ENCODE data around the gene TMEM196. TPM values are rescaled to one million over a fixed set of nuclear protein-coding genes. Genes with fewer than 3 reads are reported as not detected.

Gene TMEM196
- total and polyA plus RNA-seq, 2 of the 4 experiments (the other 2 are of a cell fraction) = not detected

DNA sequence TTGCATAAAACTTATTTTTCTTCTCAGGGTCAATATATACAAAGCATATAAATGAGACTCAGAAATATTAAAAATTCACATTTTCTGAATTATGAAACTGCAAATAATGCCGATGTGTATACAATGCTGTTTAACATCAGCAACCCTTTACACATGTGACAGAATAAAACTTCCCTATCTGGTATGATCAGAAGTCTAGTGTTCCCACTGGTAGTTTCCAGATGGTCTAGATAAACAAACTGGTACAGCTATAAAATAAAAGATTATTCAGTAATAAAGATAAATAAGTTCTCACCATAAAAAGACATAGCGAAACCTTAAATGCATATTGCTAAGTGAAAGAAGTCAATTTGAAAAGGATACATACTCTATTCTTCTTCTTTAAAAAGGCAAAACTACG, 72.5 kb downstream of the TMEM196 start:
- ChIA-PET POLR2A (ENCODE audit: unreplicated experiment) (no interaction called here), CTCF (interaction anchor here (1.7 to 4.2 kb wide), 2 partner anchors 8 to 13 kb away, joined by 7 to 13 read pairs; partner anchors contain the start of gene POLR1F)
- WGBS, 2 experiments (ENCODE audit: extremely low coverage in 2 of 2, insufficient read length in 1 of 2) = no CpG with 5 or more reads among the region's 3 CpGs
- H2BK20ac ChIP-seq (ENCODE audit: low read depth, low read length) = no peak overlapping the region
- DNase-seq (no peak), ATAC-seq (ENCODE audit: low read depth) (no peak)
- no peaks in the 10 kb centered on the region for H3K9me3 ChIP-seq (ENCODE audit: control insufficient read depth, insufficient read depth, low read length)
- no peak overlapping the region for H3K18ac ChIP-seq (ENCODE audit: low read depth, low read length)
- no peak overlapping the region for H3K4me3 ChIP-seq (ENCODE audit: insufficient read depth, low read depth, low read length)
- H2BK15ac ChIP-seq (ENCODE audit: low read depth, low read length) = no peak overlapping the region
- H3K27ac ChIP-seq (ENCODE audit: insufficient read depth, low read length) = no peak overlapping the region
- H4K20me1 ChIP-seq (ENCODE audit: insufficient read depth, low read length) = no peaks in the 10 kb centered on the region
- peaks cover 4% of the 10 kb centered on the region; the same call in 1 of the 2 replicates for H3K36me3 ChIP-seq (ENCODE audit: control insufficient read depth, insufficient read depth, low read length)
- no peak overlapping the region for H3K4me2 ChIP-seq (ENCODE audit: low read depth, low read length)
- H4K8ac ChIP-seq (ENCODE audit: low read depth in 2 of 2, low read length in 2 of 2) = no peak overlapping the region
- no peaks in the 10 kb centered on the region for H3K9me1 ChIP-seq (ENCODE audit: insufficient read depth, low read length)
- H2AFZ ChIP-seq (replicated peaks; ENCODE audit: low read length, poor library complexity) = no peak overlapping the region
- no TSS peak for BruUV-seq (replicated peaks)
- H2AK5ac ChIP-seq (ENCODE audit: low read depth, low read length) = no peak overlapping the region
- no peak overlapping the region for H2BK120ac ChIP-seq (ENCODE audit: low read depth, low read length)
- intact Hi-C loops (cut with micrococcal nuclease) = no loop called here
- H3K14ac ChIP-seq (replicated peaks; ENCODE audit: low read depth, low read length) = no peak overlapping the region
- H3K56ac ChIP-seq (ENCODE audit: extremely low read depth, insufficient read depth, low read length) = no peak overlapping the region
- no peaks in the 10 kb centered on the region for H3K4me1 ChIP-seq (ENCODE audit: control insufficient read depth, insufficient read depth, low read length)
- TF ChIP-seq ELK1 (IDR thresholded peaks at IDR 0.05; ENCODE audit: borderline replicate concordance, low read depth, low read length) (no peak), SMC3 (IDR thresholded peaks at IDR 0.05; ENCODE audit: low read depth, low read length) (no peak), MAZ (IDR thresholded peaks at IDR 0.05; ENCODE audit: borderline replicate concordance, low read depth, low read length) (no peak), MAFK (IDR thresholded peaks at IDR 0.05; ENCODE audit: low read depth, low read length) (no peak), RAD21 (IDR thresholded peaks at IDR 0.05; ENCODE audit: low read length) (no peak), BHLHE40 (IDR thresholded peaks at IDR 0.05; ENCODE audit: low read depth, low read length) (no peak), POLR2A (IDR thresholded peaks at IDR 0.05; ENCODE audit: low read depth, low read length) (no peak), RFX5 (IDR thresholded peaks at IDR 0.05; ENCODE audit: low read depth, low read length) (no peak), FOS (IDR thresholded peaks at IDR 0.05; ENCODE audit: low read depth, low read length) (no peak), RCOR1 (IDR thresholded peaks at IDR 0.05; ENCODE audit: insufficient replicate concordance, low read length) (no peak), CTCF (conservative IDR thresholded peaks at IDR 0.05; ENCODE audit: low read depth, low read length) (no peak), NFE2L2 (IDR thresholded peaks at IDR 0.05; ENCODE audit: low read depth, low read length) (no peak), CHD1 (IDR thresholded peaks at IDR 0.05; ENCODE audit: low read depth, low read length) (no peak), CEBPB (IDR thresholded peaks at IDR 0.05; ENCODE audit: low read depth, low read length) (no peak), MXI1 (IDR thresholded peaks at IDR 0.05; ENCODE audit: borderline replicate concordance, low read depth, low read length) (no peak)
- TF ChIP-seq, protein P1, sequence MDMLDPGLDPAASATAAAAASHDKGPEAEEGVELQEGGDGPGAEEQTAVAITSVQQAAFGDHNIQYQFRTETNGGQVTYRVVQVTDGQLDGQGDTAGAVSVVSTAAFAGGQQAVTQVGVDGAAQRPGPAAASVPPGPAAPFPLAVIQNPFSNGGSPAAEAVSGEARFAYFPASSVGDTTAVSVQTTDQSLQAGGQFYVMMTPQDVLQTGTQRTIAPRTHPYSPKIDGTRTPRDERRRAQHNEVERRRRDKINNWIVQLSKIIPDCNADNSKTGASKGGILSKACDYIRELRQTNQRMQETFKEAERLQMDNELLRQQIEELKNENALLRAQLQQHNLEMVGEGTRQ (IDR thresholded peaks at IDR 0.05; ENCODE audit: low read depth, low read length) = no peak
- H3K27me3 ChIP-seq (ENCODE audit: control insufficient read depth, insufficient read depth, low read length) = no peaks in the 10 kb centered on the region
- in situ Hi-C loops (cut with MboI; ENCODE audit: low sequenced_read_pairs) = no loop called here
- H2BK5ac ChIP-seq (ENCODE audit: low read depth, low read length, poor library complexity, severe bottlenecking) = no peak overlapping the region
- H3K23ac ChIP-seq (ENCODE audit: low read depth, low read length) = no peak overlapping the region
- H4K91ac ChIP-seq (ENCODE audit: insufficient read depth, low read depth, low read length) = no peak overlapping the region
- no peak overlapping the region for H3K9ac ChIP-seq (ENCODE audit: low read depth, low read length)
- no peak overlapping the region for H3K4ac ChIP-seq (ENCODE audit: low read depth, low read length)
- H2AK9ac ChIP-seq (replicated peaks; ENCODE audit: low read depth, low read length, poor library complexity) = no peak overlapping the region
- dilution Hi-C loops (cut with HindIII; ENCODE audit: low sequenced_read_pairs, unreplicated experiment) = no loop called here
- H3K79me1 ChIP-seq (ENCODE audit: low read depth in 1 of 2, low read length in 2 of 2) = peaks cover 7 to 9% of the 10 kb centered on the region in 2 experiments; a peak in 3 of 4 replicates
- no peak overlapping the region for H4K5ac ChIP-seq (ENCODE audit: low read depth, low read length)
